GM15510 (cell line): ENCODE measurements around the gene MYBPC3.

Experiments used
- POLR2A ChIP-seq: IDR thresholded peaks from 3 replicates; pipeline ENCODE4 v1.6.1; 2011; ENCODE audit warnings: borderline replicate concordance; ENCODE audit not compliant: insufficient read length; ENCODE audit errors: extremely low read depth

The MYBPC3 gene

GRCh38 chr11:47376107-47376524 is 23.6 kb upstream of the MYBPC3 start:
- no peak for TF ChIP-seq POLR2A

- TF ChIP-seq POLR2A = no peak
Observed at GRCh38 chr11:47375546-47376085, 23.1 kb upstream of the MYBPC3 start.

GRCh38 chr11:47375020-47375419 is 22.5 kb upstream of the MYBPC3 start:
- TF ChIP-seq POLR2A = no peak

DNA sequence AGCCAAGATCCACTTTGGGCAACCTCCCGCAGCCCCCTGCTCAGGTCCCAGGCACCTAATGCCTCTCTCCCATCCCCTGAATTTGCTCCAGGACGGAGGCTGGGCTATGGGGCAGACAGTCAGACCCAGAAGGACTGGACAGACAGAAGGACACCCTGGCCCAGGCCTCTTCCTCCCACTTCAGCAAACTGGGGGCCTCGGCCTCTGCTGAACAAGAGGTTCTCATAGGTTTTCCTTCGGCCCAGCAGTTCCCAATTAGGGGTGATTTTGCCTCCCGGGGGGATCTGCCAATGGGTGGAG is 22.2 kb upstream of the MYBPC3 start:
- TF ChIP-seq POLR2A = no peak

GRCh38 chr11:47373876-47374719 is 21.6 kb upstream of the MYBPC3 start:
- no peak for TF ChIP-seq POLR2A

- no peak for TF ChIP-seq POLR2A
Observed at GRCh38 chr11:47372422-47372821, 19.9 kb upstream of the MYBPC3 start.

DNA sequence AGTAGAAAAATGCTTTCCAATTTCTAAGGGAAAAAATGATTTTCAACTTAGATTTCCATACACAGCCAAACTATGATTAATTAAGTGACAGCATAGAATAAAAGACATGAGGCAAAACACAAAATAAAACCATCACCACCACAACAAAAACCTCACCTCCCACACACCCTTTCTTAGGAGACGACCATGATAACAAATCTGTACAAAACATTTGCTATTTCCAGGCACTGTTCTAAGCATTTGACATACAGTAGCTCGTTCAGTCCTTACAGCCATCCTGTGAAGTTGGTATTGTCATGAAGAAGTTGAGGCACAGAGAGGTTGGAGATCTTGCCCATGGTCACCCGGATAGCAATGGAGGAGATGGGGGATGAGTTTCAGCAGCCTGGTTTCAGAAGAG is 17.2 kb upstream of the MYBPC3 start:
- TF ChIP-seq POLR2A = no peak

DNA sequence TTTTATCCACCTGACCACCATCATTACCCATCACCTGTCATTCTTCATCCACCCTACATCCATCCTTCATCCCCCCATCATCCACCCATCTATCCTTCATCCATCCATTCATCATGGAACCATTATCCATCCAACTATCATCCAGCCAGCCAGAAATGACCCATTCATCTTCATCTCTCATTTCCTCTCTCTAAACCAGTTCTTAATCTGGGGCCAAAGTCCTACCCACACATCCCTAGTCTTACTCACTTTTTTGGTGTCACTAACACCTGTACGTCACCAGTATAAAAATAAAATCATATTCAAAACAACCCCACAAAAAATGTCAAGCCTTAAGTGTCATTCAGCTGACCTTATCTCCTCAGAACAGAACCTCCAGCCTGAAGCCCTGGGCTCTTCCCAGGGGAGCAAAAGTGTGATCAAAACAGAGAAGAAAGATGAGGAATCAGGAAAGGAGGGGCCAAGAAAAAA is 13.6 kb upstream of the MYBPC3 start:
- TF ChIP-seq POLR2A = no peak

DNA sequence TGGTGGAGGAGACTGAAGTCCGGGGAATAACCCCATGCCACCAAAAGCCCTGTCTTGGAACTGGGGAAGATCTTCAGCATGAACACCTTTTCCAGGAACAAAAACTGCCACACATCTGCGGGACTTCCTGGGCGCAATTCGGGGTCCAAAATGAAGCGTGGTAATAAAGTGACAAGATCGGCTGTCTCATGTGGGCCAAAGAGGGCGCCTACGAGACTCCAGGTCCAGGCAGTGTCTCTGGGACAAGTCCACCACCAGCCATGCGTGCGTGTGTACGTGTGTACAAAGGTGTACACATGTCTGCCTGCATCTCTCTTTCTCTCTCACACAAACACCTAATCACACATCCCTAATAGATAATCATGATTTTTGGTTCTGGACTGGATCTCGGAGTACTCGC is 8.9 kb upstream of the MYBPC3 start:
- TF ChIP-seq POLR2A = no peak

GRCh38 chr11:47360341-47360740 is 7.8 kb upstream of the MYBPC3 start:
- TF ChIP-seq POLR2A = no peak

DNA sequence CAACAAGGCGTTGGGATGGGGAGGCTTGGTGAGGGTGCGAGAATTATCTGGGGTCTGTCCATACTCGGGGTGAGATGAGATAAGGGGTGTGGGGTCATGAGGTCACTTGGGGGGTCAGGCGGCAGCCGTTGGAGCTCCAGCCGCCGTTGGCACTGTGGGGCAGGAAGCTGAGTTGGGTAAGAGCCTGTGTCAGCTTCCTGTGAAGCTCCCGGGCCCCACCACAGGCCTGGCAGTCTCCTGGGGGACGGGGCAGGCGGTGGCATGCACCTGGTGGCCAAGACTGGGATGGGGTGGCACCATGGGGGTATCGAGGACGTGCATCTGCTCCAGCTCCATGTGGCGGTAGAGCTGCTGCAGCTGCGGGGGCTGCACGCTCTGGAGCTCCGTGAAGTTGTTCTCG is 7.1 kb upstream of the MYBPC3 start:
- no peak for TF ChIP-seq POLR2A

- TF ChIP-seq POLR2A = no peak
Observed at GRCh38 chr11:47359162-47359561, 6.7 kb upstream of the MYBPC3 start.

DNA sequence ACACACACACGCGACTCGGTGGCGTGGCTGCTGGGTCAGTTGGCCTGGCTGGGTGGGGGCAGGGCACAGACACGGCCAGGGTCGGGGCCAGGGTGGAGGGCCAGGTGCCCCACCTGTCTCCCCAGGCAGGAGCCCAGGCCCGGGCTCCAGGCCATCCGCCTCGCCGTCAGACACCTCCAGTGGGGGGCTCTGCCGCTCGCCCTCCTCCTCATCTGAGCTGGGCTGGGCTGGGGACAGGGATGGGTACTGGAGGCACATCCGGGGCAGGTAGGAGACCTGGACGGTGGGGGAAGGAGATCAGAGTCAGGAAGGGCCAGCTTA is 6.2 kb upstream of the MYBPC3 start:
- TF ChIP-seq POLR2A = no peak

GRCh38 chr11:47357985-47358730 is 5.7 kb upstream of the MYBPC3 start:
- no peak for TF ChIP-seq POLR2A

GRCh38 chr11:47356998-47357329 is 4.5 kb upstream of the MYBPC3 start:
- TF ChIP-seq POLR2A = no peak

DNA sequence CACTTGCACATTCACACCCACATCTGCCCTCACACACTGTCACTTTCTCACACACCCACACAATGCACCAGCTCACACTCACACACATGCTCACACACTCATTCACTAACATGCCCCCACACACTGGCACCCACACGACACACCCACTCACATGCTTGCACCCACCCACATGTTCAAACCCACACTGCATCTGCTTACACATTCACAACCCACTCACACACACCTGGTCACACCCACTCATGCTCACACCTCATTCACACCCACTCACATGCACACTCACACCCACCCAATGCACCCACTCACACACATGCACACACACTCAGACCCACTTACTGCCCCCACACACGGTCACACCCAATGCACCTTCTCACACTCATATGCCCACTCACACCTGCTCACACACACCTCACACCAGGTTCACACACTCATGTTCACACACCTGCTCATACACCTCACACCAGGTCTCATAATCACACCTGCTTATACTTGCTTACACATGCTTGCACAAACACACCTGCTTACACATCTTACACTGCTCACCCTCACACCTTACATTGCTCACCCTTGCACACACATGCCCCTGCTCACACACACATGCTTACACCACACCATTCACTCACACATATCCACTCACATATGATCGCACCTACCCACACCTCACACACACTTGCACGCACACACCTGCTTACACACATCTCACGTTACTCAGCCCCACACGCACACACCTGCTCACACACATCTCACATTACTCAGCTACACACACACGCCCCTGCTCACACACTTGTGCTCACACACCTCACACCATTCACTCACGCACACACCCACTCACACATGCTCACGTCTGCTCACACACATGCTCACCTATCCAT is 3.9 kb upstream of the MYBPC3 start:
- TF ChIP-seq POLR2A = no peak
